Stomach smooth muscle (tissue), 2 donors: Measurements from ENCODE around the gene KCTD15.

Experiments used
- H3K27ac ChIP-seq: one replicate; pipeline ENCODE4 v1.7.0; 2013; ENCODE audit warnings: mild to moderate bottlenecking, low read length, inconsistent platforms
- H3K27me3 ChIP-seq, 2 donors: one replicate each; pipeline ENCODE4 v1.7.0; 2013; ENCODE audit warnings: low read length in 2 of 2; ENCODE audit not compliant: insufficient read depth in 2 of 2, control insufficient read depth in 1 of 2
- H3K36me3 ChIP-seq, 2 donors: one replicate each; pipeline ENCODE4 v1.7.0; 2013; ENCODE audit warnings: low read length in 2 of 2; ENCODE audit not compliant: control insufficient read depth in 2 of 2, insufficient read depth in 2 of 2
- H3K4me1 ChIP-seq: one replicate; pipeline ENCODE4 v1.7.0; 2013; ENCODE audit warnings: low read length; ENCODE audit not compliant: control insufficient read depth, insufficient read depth
- H3K4me3 ChIP-seq, 2 donors: one replicate each; pipeline ENCODE4 v1.7.0; 2013; ENCODE audit warnings: low read length in 2 of 2
- H3K9ac ChIP-seq, 2 donors: one replicate each; pipeline ENCODE4 v1.7.0; 2013; ENCODE audit warnings: low read length in 2 of 2, mild to moderate bottlenecking in 1 of 2
- H3K9me3 ChIP-seq, 2 donors: one replicate each; pipeline ENCODE4 v1.7.0; 2013; ENCODE audit warnings: low read length in 2 of 2; ENCODE audit not compliant: control insufficient read depth in 2 of 2
- donor health status: healthy.
- donor health status: Pancreatic carcinoma.

KCTD15 gene

DNA sequence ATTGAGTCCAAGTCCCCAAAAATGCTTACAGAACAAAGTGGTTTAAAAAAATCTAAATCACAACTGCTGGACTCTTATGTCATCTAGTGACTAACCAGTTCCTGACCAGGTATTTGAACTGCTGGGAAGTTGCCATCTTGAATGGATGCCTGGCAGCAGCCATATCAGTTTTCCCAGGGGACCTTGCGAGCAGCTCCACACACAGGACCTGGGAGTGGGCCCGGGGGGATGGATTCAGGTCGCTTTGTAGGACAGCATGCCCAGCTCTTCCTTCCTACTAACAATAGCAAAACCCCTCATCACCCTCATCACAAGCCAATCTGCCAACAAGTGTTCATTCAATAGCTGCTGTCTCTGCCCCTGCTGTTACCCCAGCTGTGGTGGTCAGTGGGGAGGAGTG is 65.3 kb downstream of the KCTD15 start:
- no peak overlapping the region for H3K9ac ChIP-seq
- no peak overlapping the region for H3K4me3 ChIP-seq
- no peaks in the 10 kb centered on the region for H3K27me3 ChIP-seq
- no peaks in the 10 kb centered on the region for H3K9me3 ChIP-seq
- no peak overlapping the region for H3K27ac ChIP-seq
- H3K36me3 ChIP-seq, result no peaks in the 10 kb centered on the region
- no peaks in the 10 kb centered on the region for H3K4me1 ChIP-seq

DNA sequence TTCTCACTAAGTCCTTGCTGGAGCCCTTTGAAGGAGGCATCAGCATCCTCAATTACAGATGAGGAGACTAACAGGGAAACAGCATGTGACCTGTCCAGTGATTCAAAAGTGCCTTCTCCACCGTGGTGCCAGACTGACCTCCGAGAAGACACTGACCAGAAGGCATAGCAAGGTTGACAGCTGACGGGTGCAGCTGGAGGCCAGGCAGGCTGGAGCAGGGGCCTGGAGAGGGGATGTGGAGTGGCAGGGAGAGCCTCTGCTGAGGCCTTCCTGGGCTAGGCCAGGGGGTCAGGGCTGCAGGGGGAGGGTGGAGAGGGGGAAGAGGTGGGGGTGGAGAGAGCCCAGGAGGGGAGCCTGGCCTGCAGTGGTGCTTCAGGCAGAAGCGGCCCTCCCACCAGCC is 66.3 kb downstream of the KCTD15 start:
- no peaks in the 10 kb centered on the region for H3K36me3 ChIP-seq
- H3K9me3 ChIP-seq, result no peaks in the 10 kb centered on the region
- H3K27ac ChIP-seq, result no peak overlapping the region
- H3K27me3 ChIP-seq, result no peaks in the 10 kb centered on the region
- no peak overlapping the region for H3K4me3 ChIP-seq
- H3K9ac ChIP-seq, result no peak overlapping the region
- H3K4me1 ChIP-seq, result no peaks in the 10 kb centered on the region

DNA sequence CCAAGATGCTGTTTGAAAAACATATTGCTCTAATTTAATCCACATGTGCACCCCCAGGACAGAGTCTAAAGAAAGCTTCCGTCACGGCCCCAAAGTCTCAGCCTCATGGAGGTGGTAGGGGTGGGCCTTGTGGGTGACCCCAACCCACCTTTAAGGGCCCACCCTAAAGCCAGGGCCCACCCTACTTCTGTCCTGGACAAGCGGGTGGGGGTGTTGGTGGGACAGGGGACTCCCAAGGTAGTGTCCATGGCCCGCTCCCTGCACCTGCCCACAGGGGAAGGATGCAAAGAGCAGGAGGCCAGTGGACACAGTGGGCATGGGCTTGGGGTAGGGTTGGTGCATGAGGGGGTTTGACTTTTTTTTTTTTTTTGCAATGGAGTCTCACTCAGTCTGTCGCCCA is 66.8 kb downstream of the KCTD15 start:
- Histone ChIP-seq H3K4me1 (no peaks in the 10 kb centered on the region), H3K9ac (no peak overlapping the region), H3K27ac (no peak overlapping the region), H3K9me3 (no peaks in the 10 kb centered on the region), H3K36me3 (no peaks in the 10 kb centered on the region), H3K27me3 (no peaks in the 10 kb centered on the region), H3K4me3 (no peak overlapping the region)

DNA sequence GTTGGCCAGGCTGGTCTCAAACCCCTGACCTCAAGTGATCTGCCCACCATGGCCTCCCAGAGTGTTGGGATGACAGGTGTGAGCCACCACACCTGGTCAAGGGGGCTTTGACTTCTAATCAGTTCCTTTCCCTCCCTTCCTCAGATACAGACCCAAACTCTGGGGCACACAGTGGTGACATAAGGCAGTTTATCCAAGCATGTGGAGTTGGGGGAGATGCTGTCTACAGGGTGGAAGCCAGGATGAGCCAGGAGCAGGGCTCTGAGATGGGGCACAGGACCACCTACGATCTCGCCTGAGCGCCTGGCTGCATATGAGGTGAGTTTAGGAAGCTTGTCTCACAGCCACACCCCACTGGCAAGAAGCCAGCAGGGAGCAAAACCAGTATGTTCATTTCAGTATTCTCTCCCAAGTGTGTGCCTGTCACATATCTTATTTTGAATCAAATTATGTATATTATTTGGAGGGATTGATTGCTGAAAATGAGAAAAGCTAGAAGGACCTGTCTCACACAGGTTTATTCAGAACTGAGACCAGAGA is 67.7 kb downstream of the KCTD15 start:
- H3K4me3 ChIP-seq, result no peak overlapping the region
- H3K4me1 ChIP-seq, result peaks cover 8% of the 10 kb centered on the region
- no peak overlapping the region for H3K27ac ChIP-seq
- H3K36me3 ChIP-seq, result no peaks in the 10 kb centered on the region
- H3K9me3 ChIP-seq, result no peaks in the 10 kb centered on the region
- H3K9ac ChIP-seq, result no peak overlapping the region
- H3K27me3 ChIP-seq, result no peaks in the 10 kb centered on the region

DNA sequence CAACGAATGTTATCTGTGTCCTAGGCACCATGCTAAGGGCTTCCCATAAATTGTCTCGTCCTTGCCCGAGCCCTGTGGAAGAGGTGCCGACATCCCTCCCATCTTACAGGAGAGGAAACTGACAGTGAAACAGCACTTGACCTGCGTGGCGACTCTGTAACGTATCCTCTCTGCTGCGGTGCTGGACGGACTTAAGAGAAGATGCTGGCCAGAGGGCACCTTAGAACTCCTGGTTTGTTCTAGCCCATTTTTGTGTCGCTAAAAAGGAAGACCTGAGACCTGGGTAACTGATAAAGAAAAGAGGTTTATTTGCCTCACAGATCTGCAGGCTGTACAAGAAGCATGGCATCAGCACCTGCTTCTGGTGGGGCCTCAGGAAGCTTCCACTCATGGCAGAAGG is 68.6 kb downstream of the KCTD15 start:
- H3K9me3 ChIP-seq, result no peaks in the 10 kb centered on the region

More for the DNA sequence above, 68.6 kb downstream of the KCTD15 start:
- H3K4me1 ChIP-seq, result peaks cover 8% of the 10 kb centered on the region
- H3K27me3 ChIP-seq, result no peaks in the 10 kb centered on the region
- no peaks in the 10 kb centered on the region for H3K36me3 ChIP-seq
- H3K9ac ChIP-seq, result no peak overlapping the region
- no peak overlapping the region for H3K27ac ChIP-seq
- H3K4me3 ChIP-seq, result no peak overlapping the region
